Ecto neural progenitor cell (in vitro differentiated cells): ENCODE results near the gene RIN1.
"Not testable (repeated sequence)": the region's sequence is repeated elsewhere in the genome, so short reads cannot be mapped to it uniquely, and the experiment has no call there.

Source experiments
- DNase-seq: peaks from one replicate; pipeline ENCODE4 v3.0.0-alpha.2; 2018; ENCODE audit warnings: low spot score

Gene RIN1, protein sequence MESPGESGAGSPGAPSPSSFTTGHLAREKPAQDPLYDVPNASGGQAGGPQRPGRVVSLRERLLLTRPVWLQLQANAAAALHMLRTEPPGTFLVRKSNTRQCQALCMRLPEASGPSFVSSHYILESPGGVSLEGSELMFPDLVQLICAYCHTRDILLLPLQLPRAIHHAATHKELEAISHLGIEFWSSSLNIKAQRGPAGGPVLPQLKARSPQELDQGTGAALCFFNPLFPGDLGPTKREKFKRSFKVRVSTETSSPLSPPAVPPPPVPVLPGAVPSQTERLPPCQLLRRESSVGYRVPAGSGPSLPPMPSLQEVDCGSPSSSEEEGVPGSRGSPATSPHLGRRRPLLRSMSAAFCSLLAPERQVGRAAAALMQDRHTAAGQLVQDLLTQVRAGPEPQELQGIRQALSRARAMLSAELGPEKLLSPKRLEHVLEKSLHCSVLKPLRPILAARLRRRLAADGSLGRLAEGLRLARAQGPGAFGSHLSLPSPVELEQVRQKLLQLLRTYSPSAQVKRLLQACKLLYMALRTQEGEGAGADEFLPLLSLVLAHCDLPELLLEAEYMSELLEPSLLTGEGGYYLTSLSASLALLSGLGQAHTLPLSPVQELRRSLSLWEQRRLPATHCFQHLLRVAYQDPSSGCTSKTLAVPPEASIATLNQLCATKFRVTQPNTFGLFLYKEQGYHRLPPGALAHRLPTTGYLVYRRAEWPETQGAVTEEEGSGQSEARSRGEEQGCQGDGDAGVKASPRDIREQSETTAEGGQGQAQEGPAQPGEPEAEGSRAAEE

DNA sequence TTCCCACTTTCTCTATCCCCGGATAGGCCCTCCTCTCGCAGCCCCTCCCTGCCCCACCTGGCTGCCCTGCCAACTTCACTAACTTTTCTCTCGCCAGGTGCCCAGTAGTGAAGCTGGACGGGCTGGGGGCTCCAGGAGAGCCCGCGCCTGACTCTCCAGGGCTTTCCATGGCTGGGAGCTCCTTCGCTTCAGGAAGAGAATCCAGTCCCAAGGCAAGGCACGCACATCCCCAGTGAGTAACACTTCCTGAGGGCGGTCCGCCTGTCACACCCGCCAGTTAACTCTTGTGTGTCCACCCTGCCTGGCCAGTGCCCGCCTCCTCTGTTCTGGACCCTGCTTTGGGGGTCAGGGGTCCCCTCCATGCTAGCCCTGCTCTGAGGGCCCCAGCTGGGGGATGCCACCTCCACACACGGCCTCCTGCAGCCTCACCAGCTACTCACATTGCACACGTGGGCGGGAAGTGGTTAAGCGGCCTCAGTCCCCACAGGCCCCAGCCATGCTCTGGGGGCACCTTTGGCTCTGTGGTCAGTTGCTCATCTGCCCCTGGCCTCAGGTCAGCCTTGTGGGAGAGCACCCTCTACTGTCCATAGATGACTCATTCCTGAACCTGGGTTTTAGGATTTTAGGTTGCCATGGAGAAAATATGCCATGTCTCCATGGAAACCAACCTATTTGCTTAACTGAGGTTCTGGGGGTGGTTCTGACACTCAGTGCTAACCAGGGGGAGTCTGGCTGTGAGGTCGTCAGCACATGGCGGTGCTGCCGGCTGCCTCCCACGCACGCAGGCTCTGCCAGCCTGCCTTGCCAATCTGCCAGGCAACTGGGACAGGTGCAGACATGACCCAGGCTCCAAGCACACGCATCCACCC, at the start of gene RIN1:
RIN1 (minus strand) TSS at position 201 of the 869 bp plus-strand sequence; CDS start at position 169, 32 bp downstream.
- peak; percentile 81 for DNase-seq

- DNase-seq = not testable (repeated sequence)
Observed at GRCh38 chr11:66384316-66384715, 48.1 kb upstream of the RIN1 start.

- DNase-seq = not testable (repeated sequence)
Observed at GRCh38 chr11:66380264-66380663, 44.0 kb upstream of the RIN1 start.

GRCh38 chr11:66373690-66374287, 37.6 kb upstream of the RIN1 start:
- DNase-seq = not testable (repeated sequence)

GRCh38 chr11:66373265-66373664, 37.0 kb upstream of the RIN1 start:
- DNase-seq = no peak

GRCh38 chr11:66371627-66372415, 35.6 kb upstream of the RIN1 start, which contains the start of gene SLC29A2:
SLC29A2 (minus strand) TSS chr11:66371760; CDS start chr11:66371591, 169 bp downstream.
- peak; percentile 94 for DNase-seq

DNA sequence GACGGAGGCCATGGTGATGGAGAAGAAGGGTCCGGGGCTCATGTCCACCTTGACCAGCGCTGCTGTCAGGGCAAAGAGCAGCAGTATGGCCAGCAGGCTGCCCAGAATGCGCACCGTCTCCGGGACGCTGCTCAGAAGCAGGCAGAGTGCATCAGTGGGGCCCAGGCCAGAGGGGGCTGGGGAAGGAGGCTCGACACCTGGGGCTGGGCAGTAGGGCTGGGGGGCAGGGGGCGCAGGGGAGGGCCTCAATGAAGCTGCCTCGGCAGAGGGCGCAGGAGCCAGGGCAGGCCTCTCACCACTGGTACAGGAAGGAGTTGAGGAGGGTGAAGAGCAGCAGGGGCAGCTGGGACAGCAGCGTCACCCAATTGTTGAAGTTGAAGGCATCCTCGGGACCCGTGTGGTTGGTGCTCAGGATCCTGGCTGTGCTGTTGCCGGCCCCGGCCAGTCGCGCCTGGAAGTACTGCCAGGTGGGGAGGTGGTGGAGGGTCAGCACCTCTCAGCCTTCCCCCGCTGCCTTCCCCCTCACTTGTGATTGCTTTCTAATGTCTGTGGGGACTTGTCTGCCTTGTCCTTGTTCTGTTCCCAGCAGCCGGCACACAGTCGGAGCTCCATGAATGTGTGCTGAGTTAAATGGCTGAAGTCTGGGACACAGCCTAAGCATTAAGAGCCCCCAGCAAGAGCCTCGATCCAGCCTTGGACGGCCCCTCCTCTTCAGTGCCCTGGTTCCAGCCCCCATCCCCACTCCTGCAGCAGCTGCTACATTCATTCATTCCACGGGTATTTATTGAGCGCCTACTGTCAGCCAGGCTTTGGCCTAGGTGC, 33.0 kb upstream of the RIN1 start:
- DNase-seq = peak; percentile 40

- no peak for DNase-seq
Observed at GRCh38 chr11:66368484-66368883, 32.2 kb upstream of the RIN1 start.

DNA sequence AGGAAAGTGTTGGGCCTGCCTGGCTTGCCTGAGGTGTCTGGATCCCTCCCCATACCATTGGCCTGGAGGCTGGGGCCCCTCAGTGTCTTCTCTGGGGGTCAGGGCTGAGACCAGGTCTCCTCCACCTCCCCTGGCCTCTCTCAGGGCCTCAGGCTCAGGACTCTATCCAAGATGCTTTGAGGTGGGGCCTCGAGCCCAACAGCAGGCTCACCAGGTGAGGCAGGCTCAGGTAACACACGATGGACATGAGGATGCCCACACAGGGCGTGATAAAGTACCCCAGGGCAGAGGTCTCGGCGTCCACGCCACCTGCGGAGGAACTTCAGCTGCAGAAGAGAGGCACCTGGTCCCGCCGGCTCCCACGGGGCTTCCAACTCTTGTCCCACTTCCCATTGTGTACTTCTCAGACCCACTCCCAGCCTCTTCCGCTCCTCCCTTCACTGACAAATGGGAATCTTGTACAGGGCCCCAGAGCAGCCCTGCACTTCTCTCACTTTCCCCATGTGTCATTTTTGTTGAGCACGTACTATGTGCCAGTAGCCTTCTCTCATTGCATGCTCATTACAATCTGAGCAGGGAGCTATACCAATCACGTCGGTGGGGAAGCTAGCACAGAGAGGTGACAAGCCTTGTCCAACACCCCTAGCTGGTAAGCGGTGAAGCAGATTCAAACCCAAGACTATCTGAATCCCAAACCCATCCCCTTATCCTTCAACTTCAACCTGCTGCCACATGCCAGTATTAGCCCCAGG, 31.5 kb upstream of the RIN1 start:
- no peak for DNase-seq

- DNase-seq = no peak
Observed at GRCh38 chr11:66366844-66367477, 30.7 kb upstream of the RIN1 start.

GRCh38 chr11:66365711-66366619, 29.7 kb upstream of the RIN1 start:
- DNase-seq = no peak

DNA sequence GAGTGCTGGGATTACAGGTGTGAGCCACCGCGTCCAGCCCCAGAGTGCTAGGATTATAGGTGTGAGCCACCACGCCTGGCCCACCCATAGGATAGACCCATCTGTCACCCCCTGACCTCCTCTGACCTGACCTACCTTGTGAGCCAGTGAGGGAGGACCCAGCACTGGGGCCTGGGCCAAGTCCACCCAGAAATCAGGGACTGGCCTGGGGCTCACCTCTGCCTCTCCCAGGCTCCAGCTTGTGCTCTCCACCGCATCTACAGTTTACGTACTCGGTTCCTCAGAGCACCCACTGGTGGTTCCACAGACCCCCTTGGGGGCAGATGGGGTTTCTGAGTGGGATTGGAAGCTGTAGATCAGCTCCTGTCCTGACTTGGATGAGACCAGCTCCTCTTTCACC, 28.9 kb upstream of the RIN1 start:
- DNase-seq = no peak

DNA sequence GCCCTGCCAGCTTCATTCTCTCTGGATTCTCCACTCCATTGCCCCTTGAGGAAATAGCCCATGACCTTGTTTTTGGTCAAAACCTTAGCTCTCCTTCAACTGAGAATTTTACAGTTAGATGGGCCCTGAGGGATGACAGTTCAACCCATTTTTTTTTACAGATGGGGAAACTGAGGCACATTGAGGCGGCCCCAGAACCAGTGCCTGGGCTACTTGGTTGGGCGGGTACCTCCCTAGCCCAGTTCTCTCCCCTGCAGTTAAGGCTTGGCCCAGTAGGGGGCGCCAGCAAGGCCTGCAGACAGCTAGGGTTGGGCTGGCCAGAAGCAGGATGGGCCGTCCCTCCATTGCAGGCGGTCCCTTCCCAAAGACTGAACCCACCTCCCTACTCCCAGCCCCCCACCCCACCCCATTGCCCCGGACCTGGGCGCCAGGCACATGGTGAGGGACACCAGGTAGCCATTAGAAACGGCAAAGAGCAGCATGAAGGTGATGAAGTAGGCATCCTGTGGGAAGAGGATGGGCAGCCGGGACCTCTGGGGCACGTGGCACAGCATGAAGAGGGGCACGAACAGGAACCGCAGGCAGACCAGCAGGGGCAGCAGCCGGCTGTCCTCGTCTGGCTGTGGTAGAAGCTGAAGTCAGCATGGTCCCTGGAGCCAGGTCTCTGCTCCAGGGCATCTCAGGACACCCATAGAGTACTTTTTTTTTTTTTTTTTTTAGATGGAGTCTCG, 27.7 kb upstream of the RIN1 start:
- DNase-seq = peak; percentile 88

DNA sequence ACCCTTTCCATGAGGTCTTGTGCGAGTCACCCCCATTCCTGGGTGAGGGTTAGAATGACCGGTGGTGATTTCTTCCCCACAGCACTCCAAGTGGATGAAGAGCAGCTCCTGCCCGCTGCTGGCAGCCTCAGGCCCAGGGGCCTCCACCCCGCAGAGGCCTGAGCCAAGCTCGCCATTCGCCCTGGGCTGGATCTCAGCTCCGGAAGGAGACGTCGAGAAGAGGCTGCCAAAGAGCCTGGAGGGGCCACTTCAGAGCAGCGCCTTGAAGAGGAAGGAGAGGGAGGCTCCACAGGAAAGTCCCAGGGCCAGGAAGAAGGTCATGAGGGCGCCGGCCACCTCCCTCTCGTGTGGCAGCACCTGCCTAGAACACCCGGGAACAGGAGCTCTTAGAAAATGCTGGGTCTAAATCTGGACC, 27.0 kb upstream of the RIN1 start:
- no peak for DNase-seq

DNA sequence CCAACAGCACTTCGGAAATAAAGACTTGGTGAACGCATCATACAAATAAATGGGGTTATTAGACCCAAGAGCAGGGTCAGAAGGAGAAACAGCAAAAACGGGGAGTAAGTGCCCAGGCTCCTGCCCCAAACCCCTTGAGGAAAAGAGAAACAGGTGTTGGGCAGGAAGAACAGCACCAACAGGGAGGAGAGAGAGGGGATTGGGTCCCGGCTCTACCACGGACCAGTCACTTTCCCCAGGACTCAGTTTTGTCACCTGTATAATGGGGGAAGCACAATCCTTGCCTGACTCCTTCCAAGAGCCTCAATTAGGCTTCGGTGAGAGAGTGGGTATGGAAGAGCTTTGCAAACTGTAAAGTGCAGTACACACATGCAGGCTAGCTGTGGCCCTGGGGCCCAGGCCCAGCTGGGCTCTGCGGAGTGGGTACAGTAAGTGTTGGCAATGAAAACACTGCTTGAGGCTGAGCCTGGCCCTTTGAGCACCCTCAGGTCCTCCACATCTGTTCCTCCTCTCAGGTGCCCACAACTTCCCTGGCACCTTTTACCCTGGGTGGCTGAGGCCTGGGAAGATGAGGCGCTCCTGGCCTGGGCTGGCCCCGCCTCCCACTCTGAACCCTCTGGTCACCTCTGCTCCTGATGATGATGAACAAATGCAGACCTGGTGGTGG, 26.4 kb upstream of the RIN1 start:
- DNase-seq = no peak

DNA sequence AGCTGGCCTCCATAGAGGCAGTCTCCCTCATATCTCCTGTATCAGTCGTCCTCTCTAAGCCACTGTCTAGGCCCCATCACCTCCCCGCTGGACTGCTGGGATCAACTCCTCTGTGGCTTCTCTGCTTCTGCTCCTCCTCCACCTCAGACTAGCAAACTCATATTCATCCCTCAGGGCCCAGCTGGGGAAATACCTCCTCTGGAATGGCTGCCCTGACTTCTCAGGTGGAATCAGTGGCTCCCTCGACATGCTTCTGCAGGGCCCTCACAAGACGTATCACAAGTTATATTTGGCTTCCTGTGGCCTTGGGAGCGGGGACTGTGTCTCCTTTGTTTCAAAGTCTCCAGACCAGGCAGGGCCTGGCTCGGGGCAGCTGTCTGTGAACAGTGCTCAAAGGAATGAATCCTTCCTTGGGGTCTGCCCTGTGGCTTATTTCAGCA, 25.3 kb upstream of the RIN1 start:
- no peak for DNase-seq
